HG03135 (cell line): ENCODE results near the gene ARHGAP36.

Experiments used
- ATAC-seq: cut with Tn5 transposase; IDR thresholded peaks from one replicate; pipeline ENCODE4 v1.9.1; 2021; ENCODE audit warnings: mild to moderate bottlenecking, moderate library complexity; ENCODE audit not compliant: unreplicated experiment

Gene ARHGAP36, protein sequence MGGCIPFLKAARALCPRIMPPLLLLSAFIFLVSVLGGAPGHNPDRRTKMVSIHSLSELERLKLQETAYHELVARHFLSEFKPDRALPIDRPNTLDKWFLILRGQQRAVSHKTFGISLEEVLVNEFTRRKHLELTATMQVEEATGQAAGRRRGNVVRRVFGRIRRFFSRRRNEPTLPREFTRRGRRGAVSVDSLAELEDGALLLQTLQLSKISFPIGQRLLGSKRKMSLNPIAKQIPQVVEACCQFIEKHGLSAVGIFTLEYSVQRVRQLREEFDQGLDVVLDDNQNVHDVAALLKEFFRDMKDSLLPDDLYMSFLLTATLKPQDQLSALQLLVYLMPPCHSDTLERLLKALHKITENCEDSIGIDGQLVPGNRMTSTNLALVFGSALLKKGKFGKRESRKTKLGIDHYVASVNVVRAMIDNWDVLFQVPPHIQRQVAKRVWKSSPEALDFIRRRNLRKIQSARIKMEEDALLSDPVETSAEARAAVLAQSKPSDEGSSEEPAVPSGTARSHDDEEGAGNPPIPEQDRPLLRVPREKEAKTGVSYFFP

GRCh38 chrX:131058136-131058868 lies at the start of gene ARHGAP36:
Gene ARHGAP36, plus strand, starts transcription at chrX:131058346. Its CDS starts 23,320 bp downstream, at chrX:131081666.
- no peak for ATAC-seq

DNA sequence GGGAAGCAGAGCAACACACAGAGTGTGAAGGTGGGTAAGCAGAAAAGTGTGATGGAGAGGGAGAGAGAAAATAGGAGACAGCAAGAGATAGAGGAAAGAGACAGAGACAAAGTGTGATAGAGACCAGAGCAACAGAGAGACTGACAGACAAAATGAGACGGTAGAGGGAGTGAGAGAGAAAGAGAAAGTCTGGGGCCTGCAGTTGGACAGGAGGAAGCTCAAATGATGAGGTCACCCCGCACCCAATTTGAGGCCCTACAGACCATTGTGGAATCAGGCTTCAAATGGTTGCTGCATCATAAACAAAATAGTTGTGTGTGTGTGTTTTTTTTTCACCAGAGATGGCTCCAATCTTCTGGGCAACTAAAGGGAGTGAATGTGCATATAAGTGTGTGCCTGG lies 48.0 kb upstream of the ARHGAP36 start:
- no peak for ATAC-seq

DNA sequence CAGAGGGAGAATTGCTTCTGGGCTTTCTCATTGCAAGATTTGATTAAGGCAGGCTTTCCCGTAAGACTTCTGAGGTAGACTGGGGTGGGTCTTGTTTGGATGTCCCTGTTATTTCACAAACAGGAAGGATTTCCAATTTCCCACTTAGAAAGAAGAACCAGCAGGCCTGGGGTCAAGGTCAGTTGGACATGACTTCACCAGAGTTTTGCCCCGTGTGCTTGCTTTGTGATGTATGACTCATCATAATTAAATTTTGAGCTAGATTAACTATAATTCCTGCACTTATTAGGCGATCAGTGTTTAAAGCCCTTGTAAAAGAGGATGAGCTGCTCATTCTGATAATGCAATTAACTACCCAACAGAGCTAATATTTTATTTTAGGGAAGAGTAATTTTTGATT lies 32.8 kb upstream of the ARHGAP36 start:
- ATAC-seq, result no peak

GRCh38 chrX:131032354-131033230 lies 25.6 kb upstream of the ARHGAP36 start:
- no peak for ATAC-seq

- no peak for ATAC-seq
Measured at GRCh38 chrX:131034063-131034462, 24.1 kb upstream of the ARHGAP36 start.

DNA sequence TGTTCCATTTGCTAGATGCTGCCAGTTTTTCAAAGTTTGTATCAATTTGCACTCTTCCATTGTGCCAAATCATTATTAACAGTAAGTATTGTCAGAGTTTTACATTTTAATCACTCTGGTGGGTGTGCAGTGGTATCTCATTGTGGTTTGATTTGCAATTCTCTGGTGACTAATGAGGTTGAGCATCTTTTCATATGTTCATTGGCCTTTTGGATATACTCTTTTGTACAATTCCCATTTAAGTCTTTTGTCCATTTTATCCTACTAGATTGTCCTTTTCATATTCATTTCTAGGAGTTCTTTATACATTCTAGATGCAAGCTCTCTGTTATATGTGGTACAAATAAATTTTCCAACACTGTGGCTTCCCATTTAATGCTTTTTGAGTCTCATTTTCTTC lies 17.4 kb upstream of the ARHGAP36 start:
- no peak for ATAC-seq

DNA sequence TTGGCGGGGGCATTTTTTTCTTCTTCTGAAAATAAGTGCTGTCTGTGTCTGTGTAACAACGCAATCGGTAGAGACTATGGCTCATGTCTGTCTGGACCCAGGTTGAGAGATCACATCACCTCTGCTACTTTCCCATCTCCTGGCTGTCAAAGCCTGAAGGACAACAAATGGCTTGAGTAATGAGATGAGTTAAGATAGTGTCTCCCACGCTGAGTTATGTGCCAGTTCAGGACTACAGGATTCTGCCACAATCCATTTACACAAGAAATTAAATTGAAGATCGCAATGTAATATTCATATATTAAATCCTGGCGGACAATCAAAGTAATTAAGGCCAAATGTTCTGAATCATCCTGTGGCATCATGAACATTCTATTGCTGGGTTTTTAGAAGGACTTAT lies 16.5 kb upstream of the ARHGAP36 start:
- no peak for ATAC-seq

GRCh38 chrX:131045726-131046125 lies 12.4 kb upstream of the ARHGAP36 start:
- ATAC-seq, result no peak

DNA sequence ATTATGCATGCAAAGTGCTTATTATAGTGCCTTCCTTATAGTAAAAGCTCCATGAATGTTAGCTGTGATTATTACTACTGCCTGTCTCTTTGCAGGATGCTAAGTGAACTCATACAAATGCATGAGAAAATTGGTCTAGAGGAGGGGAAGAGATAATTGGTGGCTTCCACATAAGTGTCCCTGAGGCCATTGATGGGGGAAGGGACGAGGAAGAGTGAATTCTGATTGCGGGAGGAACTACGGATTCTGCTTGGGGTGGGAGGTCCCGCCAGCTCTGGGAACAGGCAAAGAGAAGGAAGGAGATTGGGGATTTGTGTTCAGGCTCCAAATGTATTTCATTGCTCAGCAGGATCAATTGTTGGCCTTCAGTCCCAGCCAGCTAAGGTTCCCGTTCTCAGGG lies 11.6 kb upstream of the ARHGAP36 start:
- ATAC-seq, result no peak

- ATAC-seq, result no peak
Measured at GRCh38 chrX:131047180-131047579, 11.0 kb upstream of the ARHGAP36 start.

GRCh38 chrX:131053076-131053475 lies 5.1 kb upstream of the ARHGAP36 start:
- no peak for ATAC-seq

DNA sequence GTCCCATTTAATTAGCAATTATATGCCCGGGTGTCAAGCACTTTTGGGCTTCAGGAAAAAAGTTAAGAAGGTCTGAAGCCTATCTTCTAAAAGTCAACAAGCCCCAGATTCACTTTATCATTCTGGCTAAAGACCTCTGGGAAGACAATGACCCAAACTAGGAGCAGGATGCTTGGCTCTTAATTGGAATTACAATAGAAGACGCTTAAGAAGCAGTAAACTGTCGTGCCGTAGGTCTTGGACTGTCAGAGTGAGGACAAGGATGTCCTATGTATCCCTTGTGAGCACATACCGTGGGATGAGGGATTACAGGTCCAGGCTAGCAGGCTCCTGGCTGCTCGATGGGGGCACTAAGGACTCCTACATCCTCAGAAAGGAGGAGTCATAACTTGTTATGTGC lies 3.2 kb upstream of the ARHGAP36 start:
- ATAC-seq, result no peak

DNA sequence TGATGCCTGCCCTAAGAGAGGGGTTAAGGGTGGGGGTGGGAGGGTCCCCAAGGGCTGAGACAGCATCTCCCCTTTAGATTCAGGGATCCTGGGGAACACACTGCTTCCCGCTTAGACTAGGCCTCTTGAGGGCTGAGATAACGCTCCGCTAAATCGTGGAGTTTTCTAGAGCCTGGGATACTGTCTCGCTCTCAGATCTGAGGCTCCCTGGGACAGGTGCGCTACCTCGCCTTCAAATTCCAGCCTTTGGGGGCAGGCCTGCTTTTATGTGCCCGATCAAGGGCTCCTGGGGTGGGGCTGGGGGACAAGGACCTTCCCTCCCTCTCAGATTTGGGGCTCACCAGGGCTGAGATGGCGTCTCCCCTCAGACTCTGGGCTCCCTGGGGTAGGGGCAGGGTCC lies 440 bp upstream of the ARHGAP36 start:
- ATAC-seq, result no peak

- no peak for ATAC-seq
Measured at GRCh38 chrX:131059246-131059645, 1.1 kb downstream of the ARHGAP36 start.

DNA sequence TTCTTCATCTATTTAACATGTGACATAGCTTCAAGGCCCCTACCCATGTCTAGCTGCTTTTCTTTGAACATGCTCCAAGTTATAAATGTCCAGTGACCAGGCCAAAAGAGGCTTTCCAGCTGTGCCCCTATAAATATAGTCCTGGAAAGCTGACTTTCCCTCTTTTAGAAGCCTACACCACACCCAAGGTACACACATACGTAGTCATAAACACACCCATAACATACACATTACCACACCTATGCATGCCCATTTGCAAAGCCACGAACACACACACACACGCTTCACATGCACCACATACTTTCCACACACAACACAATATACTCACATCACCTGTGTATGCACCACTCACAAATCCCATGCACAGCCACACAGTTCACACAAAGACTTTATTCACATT lies 2.0 kb downstream of the ARHGAP36 start:
- no peak for ATAC-seq

GRCh38 chrX:131061306-131061705 lies 3.2 kb downstream of the ARHGAP36 start:
- ATAC-seq, result no peak

DNA sequence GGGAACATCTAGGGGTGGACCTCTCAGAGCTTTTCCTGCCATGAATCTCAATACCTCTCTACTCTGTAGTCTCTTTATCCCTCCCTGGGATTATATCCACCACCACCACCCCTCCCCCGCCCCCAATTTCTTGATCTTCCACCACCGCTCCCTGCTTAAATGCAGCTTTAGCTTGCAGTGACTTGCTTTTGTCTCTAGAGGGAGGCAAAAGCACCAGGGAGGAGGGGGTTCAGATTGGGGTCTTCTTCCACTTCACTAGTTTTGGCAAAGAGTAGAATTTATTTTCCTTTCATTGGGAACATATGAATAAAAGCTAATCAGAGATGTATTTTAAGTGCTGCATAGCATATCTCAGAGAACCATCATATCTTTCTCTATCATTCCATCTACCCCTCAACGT lies 5.5 kb downstream of the ARHGAP36 start:
- no peak for ATAC-seq

DNA sequence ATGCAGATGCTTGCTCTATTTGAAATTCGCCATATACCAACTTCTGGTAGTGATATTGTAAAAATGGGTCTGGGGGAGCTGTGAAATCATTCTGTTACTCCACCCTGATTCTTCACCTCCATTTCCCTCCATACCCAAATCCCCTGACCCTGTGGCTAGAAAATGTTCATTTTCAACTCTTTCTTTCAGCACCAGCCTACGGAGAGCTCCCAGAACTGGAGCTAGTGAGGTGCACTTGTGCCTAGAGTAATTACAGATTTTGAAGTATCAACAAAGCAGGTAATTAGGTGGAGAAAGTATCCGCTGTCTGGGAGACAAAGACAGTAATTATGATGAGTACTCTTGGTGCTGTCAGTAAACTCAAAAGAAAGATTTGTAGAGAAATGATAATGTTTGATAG lies 8.1 kb downstream of the ARHGAP36 start:
- no peak for ATAC-seq

DNA sequence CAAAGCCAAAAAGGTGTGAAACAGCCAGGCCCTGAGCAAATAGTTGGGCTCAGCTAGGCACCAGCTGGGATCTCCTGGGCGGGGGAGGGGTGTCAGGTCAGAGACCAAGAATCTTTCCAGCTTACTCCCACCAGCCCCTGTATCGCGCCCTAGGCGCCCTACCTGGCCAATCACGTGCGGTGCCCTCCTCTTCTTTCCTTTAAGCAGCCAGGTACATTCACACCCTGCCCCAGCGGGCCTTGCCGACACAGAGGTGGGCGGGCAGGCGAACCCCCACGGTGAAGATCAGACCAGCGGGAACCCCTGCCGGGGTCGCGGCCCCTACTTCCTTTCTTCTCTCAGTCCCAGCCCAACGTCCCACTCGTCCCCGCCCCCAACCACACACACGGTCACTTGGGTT lies 9.1 kb downstream of the ARHGAP36 start:
- ATAC-seq, result no peak

GRCh38 chrX:131067846-131068745 lies 9.9 kb downstream of the ARHGAP36 start:
- no peak for ATAC-seq
